GM19099 (cell line): ENCODE measurements around the gene AHSA1.

Experiments
- POLR2A ChIP-seq: IDR thresholded peaks from 3 replicates; pipeline ENCODE4 v1.6.1; 2011; ENCODE audit warnings: low read depth; ENCODE audit not compliant: insufficient read length; ENCODE audit errors: extremely low read depth

The AHSA1 gene

DNA sequence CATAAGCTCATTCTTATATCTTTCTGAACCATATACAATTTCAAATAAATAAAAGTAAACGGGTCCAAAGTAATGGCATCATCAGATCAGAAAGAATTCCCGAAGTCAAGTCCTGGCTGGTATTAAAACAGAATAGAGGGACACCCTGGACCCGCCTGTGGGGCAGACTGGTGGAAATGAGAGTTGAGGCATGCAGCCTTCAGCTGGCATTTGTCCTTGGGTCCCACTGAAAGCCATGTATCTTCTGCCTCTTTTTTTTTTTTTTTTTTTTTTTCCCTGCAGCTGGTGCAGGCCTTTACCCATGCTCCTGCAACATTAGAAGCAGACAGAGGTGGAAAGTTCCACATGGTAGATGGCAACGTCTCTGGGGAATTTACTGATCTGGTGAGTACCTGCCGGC, 9.9 kb downstream of the AHSA1 start:
- no peak for TF ChIP-seq POLR2A

- TF ChIP-seq POLR2A: no peak
These were observed 11.2 kb downstream of the AHSA1 start for GRCh38 chr14:77469067-77469505.

GRCh38 chr14:77469539-77469938, 11.6 kb downstream of the AHSA1 start:
- TF ChIP-seq POLR2A: no peak

DNA sequence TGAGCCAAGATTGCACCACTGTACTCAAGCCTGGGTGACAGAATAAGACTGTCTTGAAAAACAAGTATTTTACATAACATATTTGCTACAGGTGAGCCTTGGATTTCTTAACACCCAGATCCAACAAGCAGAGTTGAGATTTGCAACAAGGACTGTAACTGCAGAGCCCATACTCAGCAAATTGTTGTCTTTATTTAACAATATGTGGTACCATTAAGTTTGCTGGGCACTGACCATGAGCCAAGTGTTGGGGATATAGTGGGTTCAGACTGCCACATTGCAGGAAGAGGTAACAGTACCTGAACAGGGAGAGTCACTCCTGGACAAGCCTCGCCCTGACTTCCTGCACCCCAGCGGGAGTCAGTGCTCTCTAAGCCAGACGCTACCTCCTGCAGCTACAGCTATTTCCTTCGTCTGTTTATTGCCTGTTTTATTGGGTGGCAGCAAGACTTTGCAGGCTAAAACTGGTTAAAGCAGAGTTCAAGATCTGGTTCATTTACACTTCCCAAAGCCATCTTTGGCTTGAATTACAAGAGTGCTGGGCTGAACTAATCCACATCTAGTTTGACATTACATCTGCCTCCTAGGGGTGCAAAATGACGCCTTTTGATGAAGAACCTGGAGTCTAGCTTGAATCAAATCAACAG, 12.5 kb downstream of the AHSA1 start:
- no peak for TF ChIP-seq POLR2A

DNA sequence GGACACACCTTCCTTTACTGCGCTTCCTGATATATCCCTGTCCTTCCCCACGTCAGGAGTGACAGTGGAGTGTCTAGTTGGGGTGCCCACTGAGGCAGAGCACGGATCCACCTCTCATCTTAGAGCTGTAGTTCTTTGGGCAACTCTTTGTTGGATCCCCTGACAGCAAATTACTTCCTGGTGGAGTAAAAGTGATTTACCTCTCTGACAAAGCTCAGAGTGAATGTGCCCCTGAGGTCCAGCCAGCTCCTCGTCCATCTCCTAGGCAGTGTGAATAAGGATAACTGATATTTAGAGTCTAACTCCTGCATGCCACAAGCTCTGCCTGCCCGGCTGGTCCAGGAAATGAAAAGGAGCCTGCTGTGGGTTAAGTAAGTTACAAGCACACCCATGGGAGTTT, 16.0 kb downstream of the AHSA1 start:
- TF ChIP-seq POLR2A: no peak

DNA sequence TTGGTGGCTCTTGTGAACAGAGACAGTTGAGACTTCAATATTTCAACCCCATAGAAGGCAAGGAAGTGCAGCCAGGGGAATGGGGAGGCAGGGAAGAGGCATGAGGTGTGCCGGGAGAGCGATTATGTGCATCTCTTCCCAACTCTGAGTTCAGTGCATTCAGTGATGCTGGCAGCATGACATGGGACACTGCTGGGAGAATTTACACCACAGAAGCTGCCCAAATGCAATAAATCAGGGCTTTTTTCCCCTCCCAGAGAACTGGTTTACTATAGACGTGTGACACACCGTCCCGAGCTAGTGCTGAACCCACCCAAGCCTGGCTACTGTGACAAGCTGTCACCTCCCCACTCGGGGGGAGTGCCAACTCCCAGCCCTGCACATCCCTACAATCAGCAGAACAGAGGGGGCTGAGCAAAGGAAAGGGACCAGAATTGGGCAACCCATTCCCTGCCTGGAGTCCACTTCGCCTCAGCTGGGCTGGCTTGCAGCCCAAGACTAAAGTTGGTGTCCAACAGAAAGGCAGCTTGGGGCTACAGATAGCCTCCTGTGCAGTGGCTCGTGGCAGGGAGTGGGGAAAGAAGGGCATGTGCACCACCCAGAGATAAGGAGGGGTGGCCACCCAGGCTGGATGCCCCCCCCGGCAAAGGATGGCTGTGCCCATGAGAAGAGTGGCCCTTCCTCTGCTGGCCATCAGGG, 16.7 kb downstream of the AHSA1 start:
- no peak for TF ChIP-seq POLR2A

GRCh38 chr14:77475432-77476115, 17.7 kb downstream of the AHSA1 start:
- no peak for TF ChIP-seq POLR2A

GRCh38 chr14:77478029-77478428, 20.1 kb downstream of the AHSA1 start:
- TF ChIP-seq POLR2A: no peak

DNA sequence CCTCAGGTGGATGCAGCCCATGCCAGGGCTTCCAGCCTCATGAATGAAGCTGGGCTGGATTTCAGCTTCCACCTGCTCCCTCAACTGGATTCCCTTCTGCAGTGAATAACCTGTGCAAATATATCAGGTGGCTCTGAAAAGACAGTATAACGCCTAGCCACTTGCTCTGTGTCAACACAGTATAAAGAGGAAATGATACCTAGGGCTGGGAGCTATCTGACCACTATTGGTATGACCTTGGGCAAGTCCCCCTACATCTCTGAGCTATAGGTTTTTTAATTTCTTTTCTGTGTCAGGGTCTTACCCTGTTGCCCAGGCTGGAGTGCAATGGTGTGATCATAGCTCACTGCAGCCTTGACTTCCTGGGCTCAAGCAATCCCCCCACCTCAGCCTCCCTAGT, 20.9 kb downstream of the AHSA1 start:
- TF ChIP-seq POLR2A: no peak

DNA sequence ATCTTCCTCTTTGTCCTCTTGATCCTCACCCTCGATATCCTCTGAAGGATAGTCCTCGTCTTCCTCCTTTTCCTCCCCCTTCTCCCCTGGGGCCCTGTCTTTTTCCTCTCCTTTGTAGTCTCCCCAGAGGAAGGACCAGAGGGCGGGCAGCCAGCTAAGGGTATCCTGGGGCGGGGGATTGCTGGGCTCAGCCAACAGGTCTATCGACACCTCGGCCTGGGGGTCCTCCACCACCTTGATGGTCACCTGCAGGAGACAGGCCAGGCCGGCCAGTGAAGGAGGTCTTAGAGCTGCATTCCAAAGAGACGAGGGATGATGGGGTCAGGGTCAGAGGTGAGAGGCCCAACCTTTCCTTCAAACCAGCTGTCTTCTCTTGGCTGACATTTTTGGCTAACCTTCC, 24.5 kb downstream of the AHSA1 start:
- no peak for TF ChIP-seq POLR2A

DNA sequence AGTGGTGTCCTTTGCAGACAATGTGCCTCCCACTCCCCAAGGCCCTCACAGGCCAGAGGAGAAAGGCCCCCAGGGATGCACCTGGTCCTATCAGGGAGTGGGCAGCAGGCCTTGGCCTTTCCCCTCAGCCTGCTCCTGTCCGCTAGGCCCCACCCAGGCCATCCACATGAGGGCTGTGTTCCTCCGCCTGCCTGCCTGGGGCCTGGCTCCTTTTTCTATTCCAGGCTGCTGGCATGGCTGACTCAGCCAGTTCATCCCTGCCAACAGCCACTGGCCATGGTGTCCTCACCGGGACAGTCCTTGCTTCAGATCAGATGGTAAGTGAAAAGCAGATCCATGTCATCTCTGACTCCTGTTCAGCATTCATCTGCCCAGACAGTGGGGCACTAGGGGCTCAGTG, 27.4 kb downstream of the AHSA1 start:
- no peak for TF ChIP-seq POLR2A

GRCh38 chr14:77485901-77486678, 28.2 kb downstream of the AHSA1 start:
- no peak for TF ChIP-seq POLR2A

DNA sequence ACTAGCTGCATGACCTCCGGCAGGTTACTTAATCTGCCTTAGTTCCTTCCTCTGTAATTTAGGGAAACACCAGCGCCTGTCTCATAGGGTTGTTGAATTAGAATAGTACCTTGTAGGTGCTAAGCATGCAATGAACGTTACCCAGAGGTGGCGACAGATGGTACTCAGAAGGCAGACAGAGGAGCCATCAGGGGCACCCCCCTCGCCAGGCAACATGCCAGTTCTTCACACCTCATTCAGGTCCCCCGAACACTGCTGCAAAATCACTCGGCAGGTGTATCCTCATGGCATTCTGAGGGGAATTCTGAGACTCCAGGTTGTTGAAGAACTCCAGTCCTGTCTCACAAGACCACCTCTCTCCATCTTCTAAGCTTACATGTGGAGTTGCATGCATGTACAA, 30.7 kb downstream of the AHSA1 start:
- no peak for TF ChIP-seq POLR2A

DNA sequence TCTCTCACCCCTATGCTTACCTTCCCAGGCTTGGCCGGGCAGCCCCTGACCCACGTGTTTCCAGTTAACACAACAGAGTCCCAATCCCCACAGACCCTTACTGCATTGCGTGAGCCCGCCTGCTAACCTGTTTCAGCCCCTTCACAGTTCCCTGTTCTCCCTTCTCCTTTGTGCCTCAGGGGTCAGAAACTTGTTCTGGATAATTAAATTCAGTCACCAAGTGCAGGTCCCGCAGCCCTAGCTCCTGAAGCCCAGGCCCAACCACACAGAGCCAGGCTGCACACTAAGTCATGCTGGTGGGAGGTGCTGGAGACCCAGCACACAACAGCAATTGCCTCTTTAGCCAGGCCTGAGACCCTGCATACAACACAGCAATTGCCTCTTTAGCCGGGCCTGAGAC, 31.1 kb downstream of the AHSA1 start:
- no peak for TF ChIP-seq POLR2A

GRCh38 chr14:77490347-77490986, 32.6 kb downstream of the AHSA1 start:
- TF ChIP-seq POLR2A: no peak

- TF ChIP-seq POLR2A: no peak
These were observed 33.2 kb downstream of the AHSA1 start for GRCh38 chr14:77491056-77491455.

DNA sequence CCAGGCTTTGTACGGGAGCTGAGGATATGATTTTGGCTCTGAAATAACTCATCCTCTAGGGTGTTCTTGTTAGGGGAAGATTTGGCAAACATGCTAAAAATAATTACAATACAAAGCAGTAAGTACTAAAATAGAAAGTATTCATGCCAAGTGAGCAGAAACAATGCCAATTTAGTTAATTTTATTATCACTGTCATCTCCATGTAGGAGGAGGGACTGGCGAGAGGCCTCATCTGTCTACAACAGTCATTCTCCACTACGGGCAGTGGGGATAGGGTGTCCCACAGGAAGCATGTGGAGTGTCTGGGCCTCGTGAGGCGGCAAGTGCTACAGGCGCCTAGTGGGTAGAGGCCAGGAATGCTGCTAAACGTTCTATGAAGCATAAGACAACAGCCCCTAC, 37.4 kb downstream of the AHSA1 start:
- TF ChIP-seq POLR2A: no peak
